ENCODE measurements around the gene PLA2G15. TPM values are rescaled to one million over a fixed set of nuclear protein-coding genes. Genes with fewer than 3 reads are reported as not detected.
"Not testable (repeated sequence)": the region's sequence is repeated elsewhere in the genome, so short reads cannot be mapped to it uniquely, and the experiment has no call there.

The PLA2G15 gene
- total RNA-seq, 1 donor from 2014 or later = 7.2 TPM

DNA sequence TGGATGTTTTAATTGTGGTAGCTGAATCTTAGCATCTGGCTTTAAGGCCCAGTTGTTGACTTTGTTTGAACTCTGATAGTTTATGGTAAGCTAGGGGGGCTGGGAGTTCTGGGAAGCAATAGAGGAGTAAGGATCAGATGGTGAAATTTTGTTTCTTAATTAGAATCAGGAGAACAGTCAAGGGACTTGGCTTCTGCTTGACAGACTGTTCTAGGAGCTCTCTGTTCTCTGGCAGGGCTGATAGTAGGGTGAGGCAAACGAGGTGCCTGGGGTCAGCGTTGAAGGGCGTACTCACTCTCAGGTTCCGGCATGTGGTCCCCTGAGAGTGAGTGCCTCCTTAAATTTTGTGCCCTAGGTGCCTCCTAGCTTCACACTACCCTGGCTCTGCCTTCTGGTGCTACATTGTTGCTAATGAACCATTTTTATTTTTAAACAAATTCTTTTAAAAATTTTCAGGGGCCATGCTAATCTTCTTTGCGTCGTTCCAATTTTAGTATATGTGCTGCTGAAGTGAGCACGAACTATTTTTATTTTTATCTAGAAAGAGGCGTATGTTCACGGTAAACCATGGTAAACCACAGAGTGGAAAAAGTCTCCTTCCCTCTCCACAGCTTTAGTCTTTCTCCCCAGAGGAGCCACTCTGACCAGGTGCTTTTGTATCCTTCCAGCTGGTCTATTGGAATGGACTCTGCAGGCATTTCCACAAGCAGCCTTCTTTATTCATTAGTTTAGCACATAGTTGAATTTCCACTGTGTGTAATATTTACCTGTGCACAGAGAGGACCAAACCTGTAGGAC is 38.8 kb downstream of the PLA2G15 start:
- peak; percentile 72 for DNase-seq
- H3K27ac Mint-ChIP-seq = peak overlapping the region; percentile 85
- no peaks in the 10 kb centered on the region for H3K27me3 Mint-ChIP-seq
- no peaks in the 10 kb centered on the region for H3K9me3 Mint-ChIP-seq
- H3K36me3 Mint-ChIP-seq (ENCODE audit: low read depth) = peaks cover 70% of the 10 kb centered on the region
- intact Hi-C loops (cut with micrococcal nuclease) = loop anchor here (1.0 kb wide), 1 partner anchor 9 kb away; no protein-coding TSS in a partner anchor
- H3K4me3 Mint-ChIP-seq = peak overlapping the region; percentile 80
- peaks cover 73% of the 10 kb centered on the region for H3K4me1 Mint-ChIP-seq

DNA sequence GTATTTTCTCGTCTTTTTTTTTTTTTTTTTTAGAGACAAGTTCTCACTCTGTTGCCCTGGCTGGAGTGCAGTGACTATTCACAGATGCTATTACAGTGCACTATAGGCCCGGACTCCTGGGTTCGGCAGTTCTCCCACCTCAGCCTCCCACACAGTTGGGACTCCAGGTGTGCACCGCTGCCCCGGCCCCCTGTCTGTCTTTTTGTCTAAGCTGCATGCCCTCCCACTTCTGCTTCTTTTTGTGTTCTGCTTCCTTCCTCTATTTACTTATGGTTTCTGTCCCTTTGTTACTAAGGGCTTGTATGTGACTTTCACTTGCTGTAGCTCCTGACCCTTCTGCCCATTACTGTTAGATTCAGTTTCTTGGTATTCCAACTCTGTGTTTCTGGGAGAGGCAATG is 39.7 kb downstream of the PLA2G15 start:
- intact Hi-C loops (cut with micrococcal nuclease) = loop anchor here (1.0 kb wide), 1 partner anchor 10 kb away; no protein-coding TSS in a partner anchor
- H3K9me3 Mint-ChIP-seq = no peaks in the 10 kb centered on the region
- H3K4me1 Mint-ChIP-seq = peaks cover 77% of the 10 kb centered on the region
- peak overlapping the region; percentile 85 for H3K27ac Mint-ChIP-seq
- peak overlapping the region; percentile 80 for H3K4me3 Mint-ChIP-seq
- H3K27me3 Mint-ChIP-seq = no peaks in the 10 kb centered on the region
- DNase-seq = peak; percentile 78
- peaks cover 68% of the 10 kb centered on the region for H3K36me3 Mint-ChIP-seq (ENCODE audit: low read depth)

DNA sequence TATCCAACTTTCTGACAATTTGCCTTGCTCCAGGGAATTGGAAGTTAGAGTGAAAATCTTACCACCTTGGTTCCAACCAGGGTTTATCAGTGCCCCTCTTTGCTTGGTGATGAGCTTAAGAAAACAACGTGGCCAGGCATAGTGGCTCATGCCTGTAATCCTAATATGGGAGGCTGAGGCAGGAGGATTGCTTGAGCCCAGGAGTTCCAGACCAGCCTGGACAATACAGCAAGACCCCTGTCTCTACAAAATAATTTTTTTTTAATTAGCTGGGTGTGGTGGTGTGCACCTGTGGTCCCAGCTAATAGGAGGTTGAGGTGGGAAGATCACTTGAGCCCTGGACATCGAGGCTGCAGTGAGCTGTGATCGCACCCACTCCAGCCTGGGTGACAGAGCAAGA is 40.5 kb downstream of the PLA2G15 start:
- Mint-ChIP-seq H3K27ac (peak overlapping the region; percentile 85), H3K4me3 (peak overlapping the region; percentile 80), H3K9me3 (no peaks in the 10 kb centered on the region), H3K27me3 (no peaks in the 10 kb centered on the region), H3K36me3 (ENCODE audit: low read depth) (peaks cover 71% of the 10 kb centered on the region), H3K4me1 (peaks cover 81% of the 10 kb centered on the region)
- DNase-seq = no peak
- intact Hi-C loops (cut with micrococcal nuclease) = loop anchor here (1.0 kb wide), 1 partner anchor 20 kb away; no protein-coding TSS in a partner anchor

DNA sequence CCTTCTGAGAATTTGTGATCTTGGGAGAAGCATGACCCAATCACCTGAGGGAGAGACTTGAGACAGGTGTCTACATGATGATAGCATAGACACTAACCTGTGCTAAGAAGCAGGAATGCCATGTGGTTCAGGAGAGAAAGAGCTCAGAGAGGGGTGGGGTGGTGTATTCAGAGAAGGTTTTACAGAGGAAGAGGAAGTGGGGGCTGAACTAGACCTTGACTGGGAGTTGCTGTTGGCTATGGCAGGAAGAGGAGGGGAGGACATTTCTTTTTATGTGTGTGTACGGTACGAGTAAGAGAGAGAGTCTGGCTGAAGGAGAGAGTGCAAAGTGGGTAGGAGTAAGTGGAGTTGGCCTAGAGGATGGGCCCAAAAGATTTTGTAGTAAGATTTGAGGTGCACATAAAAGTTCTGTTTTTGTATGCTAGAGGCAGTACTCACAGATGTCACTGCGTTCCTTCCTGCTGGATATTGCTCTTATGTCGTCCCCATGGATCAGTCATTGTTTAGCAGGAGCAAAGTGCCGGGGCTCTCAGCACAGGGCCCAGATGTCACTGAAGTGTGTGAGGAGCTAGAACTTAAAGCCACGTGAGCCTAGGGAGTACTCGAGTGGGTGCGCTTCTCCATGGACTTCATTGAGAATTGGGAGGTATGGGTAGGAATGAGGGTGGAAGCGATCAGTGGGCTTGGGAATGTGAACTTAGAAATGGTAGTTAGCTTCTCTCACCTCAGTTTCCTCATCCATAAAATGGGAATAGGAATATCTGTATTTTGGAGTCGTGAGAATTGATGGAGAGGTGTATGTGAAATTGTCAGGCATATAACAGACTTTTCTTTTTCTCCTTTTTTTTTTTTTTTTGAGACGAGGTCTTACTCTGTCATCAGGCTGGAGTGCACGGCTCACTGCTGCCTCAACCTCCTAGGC is 41.2 kb downstream of the PLA2G15 start:
- peaks cover 72% of the 10 kb centered on the region for H3K36me3 Mint-ChIP-seq (ENCODE audit: low read depth)
- peak overlapping the region; percentile 80 for H3K4me3 Mint-ChIP-seq
- no peaks in the 10 kb centered on the region for H3K9me3 Mint-ChIP-seq
- intact Hi-C loops (cut with micrococcal nuclease) = loop anchor here (1.0 kb wide), 1 partner anchor 21 kb away; no protein-coding TSS in a partner anchor
- no peaks in the 10 kb centered on the region for H3K27me3 Mint-ChIP-seq
- H3K27ac Mint-ChIP-seq = peak overlapping the region; percentile 85
- H3K4me1 Mint-ChIP-seq = peaks cover 81% of the 10 kb centered on the region
- peak; percentile 85 for DNase-seq

DNA sequence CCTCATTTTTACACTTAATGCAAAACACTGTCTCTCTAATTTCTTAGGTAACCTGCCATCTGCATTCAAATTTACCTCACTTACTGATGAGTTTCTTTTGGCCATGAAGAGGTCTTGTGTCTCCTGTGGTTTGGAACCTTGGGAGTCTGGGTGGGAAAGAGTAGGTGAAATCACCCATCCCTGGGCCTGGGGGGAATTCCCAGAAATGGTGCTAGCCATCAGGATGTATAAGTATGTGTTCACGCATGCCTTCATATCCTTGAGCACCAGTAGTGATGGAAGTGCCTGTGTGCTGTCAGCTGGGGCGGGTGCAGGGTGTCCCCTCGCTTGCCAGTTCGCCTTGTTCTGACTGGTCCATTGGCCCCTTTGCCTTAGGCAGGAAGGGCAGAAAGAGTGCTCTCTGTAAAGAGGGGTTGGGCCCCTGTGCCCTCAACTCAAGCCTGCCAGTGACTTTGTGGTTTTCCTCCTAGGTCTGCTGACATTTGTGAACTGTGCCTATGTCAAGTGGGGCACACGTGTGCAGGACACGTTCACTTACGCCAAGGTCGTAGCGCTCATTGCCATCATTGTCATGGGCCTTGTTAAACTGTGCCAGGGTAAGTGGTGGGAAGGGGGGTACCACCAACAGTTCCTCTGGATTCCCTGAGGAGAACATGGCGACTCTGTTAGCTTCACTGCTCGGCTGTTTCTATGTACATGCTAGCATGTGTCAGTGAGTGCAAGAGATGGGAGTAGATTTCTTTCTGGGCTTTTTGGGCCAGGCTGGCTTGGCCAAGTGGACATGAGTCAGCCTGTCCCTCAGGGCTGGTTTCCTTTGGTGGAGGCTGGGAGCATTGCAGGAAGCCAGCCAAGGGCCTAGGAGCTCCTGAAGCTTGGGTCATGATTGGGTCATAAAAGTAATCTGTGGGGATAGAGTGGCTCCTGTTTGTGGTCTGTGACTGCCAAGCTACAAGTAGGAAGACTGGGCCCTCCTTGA is 42.4 kb downstream of the PLA2G15 start:
- no peaks in the 10 kb centered on the region for H3K27me3 Mint-ChIP-seq
- peaks cover 79% of the 10 kb centered on the region for H3K4me1 Mint-ChIP-seq
- no peaks in the 10 kb centered on the region for H3K9me3 Mint-ChIP-seq
- DNase-seq = peak; percentile 75
- H3K27ac Mint-ChIP-seq = peak overlapping the region; percentile 86
- H3K4me3 Mint-ChIP-seq = peak overlapping the region; percentile 67
- intact Hi-C loops (cut with micrococcal nuclease) = loop anchor here (2.0 kb wide), 2 partner anchors 15 to 23 kb away; partner anchors contain the start of genes PRMT7 and SLC7A6OS
- H3K36me3 Mint-ChIP-seq (ENCODE audit: low read depth) = peaks cover 70% of the 10 kb centered on the region

DNA sequence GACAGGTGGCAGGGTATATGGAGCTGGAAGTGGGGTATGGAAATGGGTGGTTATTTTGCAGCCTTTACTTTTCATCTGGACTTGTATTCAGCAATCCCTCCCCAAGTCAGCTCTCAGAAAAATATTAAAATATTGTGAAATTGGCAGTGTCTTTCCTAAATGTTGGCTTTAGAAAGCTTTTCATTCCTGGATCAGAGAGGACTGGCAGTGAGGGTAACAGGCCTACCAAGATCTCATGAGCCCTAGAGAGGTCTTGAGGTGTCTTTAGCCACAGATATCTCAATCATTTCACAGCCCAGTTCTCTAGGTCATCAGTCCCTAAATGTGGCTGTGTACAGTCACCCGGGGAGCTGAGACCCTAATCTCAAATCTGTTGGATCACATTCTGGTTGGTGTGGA is 43.1 kb downstream of the PLA2G15 start:
- Mint-ChIP-seq H3K4me1 (peaks cover 78% of the 10 kb centered on the region), H3K27me3 (no peaks in the 10 kb centered on the region), H3K27ac (peak overlapping the region; percentile 86), H3K36me3 (ENCODE audit: low read depth) (peaks cover 70% of the 10 kb centered on the region), H3K4me3 (peak overlapping the region; percentile 67), H3K9me3 (no peaks in the 10 kb centered on the region)
- DNase-seq = no peak
- intact Hi-C loops (cut with micrococcal nuclease) = loop anchor here (2.0 kb wide), 2 partner anchors 15 to 23 kb away; partner anchors contain the start of genes PRMT7 and SLC7A6OS

DNA sequence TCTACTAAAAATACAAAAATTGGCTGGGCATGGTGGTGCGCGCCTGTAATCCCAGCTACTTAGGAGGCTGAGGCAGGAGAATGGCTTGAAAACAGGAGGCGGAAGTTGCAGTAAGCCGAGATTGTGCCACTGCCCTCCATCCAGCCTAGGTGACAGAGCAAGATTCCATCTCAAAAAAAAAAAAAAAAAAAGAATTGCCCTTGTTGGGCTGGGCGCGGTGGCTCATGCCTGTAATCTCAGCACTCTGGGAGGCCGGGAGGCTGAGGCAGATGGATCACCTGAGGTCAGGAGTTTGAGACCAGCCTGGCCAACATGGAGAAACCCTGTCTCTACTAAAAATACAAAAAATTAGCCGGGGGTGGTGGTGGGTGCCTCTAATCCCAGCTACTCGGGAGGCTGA is 43.6 kb downstream of the PLA2G15 start:
- intact Hi-C loops (cut with micrococcal nuclease) = loop anchor here (2.0 kb wide), 2 partner anchors 16 to 22 kb away; partner anchors contain the start of genes PRMT7 and SLC7A6OS
- not testable (repeated sequence) for H3K4me3 Mint-ChIP-seq, H3K9me3 Mint-ChIP-seq, DNase-seq, H3K27me3 Mint-ChIP-seq
- peaks cover 77% of the 10 kb centered on the region for H3K4me1 Mint-ChIP-seq
- peak overlapping the region; percentile 94 for H3K27ac Mint-ChIP-seq
- H3K36me3 Mint-ChIP-seq (ENCODE audit: low read depth) = peaks cover 69% of the 10 kb centered on the region

DNA sequence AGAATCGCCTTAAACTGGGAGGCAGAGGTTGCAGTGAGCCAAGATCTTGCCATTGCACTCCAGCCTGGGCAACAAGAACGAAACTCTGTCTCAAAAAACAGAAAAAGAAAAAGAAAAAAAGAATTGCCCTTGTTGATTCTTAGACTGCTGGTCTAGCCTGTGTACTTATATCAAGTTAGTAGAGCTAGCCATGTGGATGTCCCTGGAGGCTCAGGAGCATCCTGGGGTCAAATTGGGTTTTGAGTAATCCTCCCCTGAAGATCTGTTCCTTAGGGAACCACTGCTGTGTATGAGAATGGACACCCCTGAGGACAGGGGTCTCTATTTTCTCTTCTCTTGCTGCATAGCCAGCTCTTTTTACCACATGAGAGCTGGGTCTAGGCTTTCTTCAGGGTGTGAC is 44.0 kb downstream of the PLA2G15 start:
- Mint-ChIP-seq H3K27me3 (no peaks in the 10 kb centered on the region), H3K27ac (peak overlapping the region; percentile 94), H3K9me3 (no peaks in the 10 kb centered on the region), H3K4me3 (peak overlapping the region; percentile 72), H3K36me3 (ENCODE audit: low read depth) (peaks cover 71% of the 10 kb centered on the region), H3K4me1 (peaks cover 75% of the 10 kb centered on the region)
- intact Hi-C loops (cut with micrococcal nuclease) = loop anchor here (2.0 kb wide), 2 partner anchors 16 to 22 kb away; partner anchors contain the start of genes PRMT7 and SLC7A6OS
- no peak for DNase-seq

DNA sequence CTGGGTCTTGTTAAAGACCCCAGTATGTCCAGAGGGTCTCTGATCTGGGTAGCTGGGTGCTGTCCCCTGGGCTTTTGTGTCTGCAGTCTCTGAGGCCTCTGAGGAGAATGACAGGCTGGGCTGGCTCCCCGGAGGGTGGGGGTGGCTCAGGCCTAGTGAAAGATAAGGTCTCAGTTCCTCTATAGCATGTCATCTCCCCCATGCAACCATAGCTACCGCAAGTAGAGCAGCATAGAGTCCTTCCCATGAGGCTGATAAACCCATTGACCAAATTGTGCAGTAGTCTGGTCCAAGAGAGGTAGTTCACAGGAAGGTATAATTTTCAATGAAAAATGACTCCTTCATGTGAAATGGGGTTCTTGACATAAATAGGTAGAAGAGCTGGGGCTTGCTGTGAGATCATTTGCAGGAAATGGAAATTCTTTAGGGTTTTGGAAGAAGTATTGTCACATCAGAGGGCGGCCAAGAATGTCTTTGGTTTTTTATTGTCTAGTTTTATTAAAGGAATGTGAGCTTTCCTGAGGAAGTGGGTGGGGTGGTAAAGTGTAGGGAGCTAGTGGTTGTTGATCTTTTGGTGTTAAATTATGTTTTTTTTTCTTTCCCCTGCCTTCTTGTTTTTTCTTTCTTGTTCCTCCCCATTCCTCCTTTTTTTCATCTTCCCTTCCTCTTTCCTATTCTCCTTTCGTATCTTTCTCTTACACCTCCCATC is 44.6 kb downstream of the PLA2G15 start:
- H3K27ac Mint-ChIP-seq = peak overlapping the region; percentile 94
- peaks cover 72% of the 10 kb centered on the region for H3K4me1 Mint-ChIP-seq
- intact Hi-C loops (cut with micrococcal nuclease) = loop anchor here (2.0 kb wide), 2 partner anchors 17 to 21 kb away; partner anchors contain the start of genes PRMT7 and SLC7A6OS
- no peaks in the 10 kb centered on the region for H3K27me3 Mint-ChIP-seq
- no peaks in the 10 kb centered on the region for H3K9me3 Mint-ChIP-seq
- H3K4me3 Mint-ChIP-seq = peak overlapping the region; percentile 72
- H3K36me3 Mint-ChIP-seq (ENCODE audit: low read depth) = peaks cover 76% of the 10 kb centered on the region
- peak; percentile 86 for DNase-seq

DNA sequence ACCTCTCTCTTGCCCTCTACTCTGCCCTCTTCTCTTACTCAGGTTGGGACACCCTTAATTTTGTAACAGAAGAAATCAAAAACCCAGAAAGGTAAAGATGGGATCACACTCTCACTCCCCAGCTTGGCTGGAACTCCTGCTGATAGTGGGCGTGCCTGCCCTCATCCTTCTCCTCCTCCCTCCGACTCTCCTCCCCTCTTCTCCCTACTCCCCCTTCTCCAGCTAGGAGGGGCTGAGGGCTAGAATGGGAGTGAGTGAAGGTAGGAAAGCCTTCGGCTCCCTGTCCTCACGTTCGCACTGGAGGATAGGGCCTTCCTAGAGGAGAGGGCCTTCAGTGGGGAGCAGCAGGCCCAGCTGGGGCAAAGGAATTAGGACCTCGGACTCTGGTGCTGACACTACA is 45.3 kb downstream of the PLA2G15 start:
- H3K27ac Mint-ChIP-seq = peak overlapping the region; percentile 94
- peak overlapping the region; percentile 72 for H3K4me3 Mint-ChIP-seq
- no peak for DNase-seq
- H3K27me3 Mint-ChIP-seq = no peaks in the 10 kb centered on the region
- H3K4me1 Mint-ChIP-seq = peaks cover 66% of the 10 kb centered on the region
- H3K36me3 Mint-ChIP-seq (ENCODE audit: low read depth) = peaks cover 72% of the 10 kb centered on the region
- intact Hi-C loops (cut with micrococcal nuclease) = no loop called here
- no peaks in the 10 kb centered on the region for H3K9me3 Mint-ChIP-seq

DNA sequence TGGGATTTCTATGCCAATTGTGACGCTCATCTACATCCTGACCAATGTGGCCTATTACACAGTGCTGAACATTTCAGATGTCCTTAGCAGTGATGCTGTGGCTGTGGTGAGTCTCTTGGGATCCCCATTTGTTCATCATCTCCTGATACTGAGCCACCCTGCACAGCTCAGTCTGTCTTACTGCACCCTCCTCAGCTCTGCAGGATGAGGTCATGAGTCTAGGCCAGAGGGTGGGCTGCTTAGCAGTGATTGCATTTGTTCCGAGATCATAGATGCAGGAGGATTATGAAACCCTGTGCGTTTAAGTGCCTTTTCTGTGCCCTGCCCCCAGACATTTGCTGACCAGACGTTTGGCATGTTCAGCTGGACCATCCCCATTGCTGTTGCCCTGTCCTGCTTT is 46.1 kb downstream of the PLA2G15 start:
- H3K36me3 Mint-ChIP-seq (ENCODE audit: low read depth) = peaks cover 73% of the 10 kb centered on the region
- H3K27ac Mint-ChIP-seq = peak overlapping the region; percentile 76
- H3K4me3 Mint-ChIP-seq = peak overlapping the region; percentile 25
- DNase-seq = no peak
- no peaks in the 10 kb centered on the region for H3K9me3 Mint-ChIP-seq
- H3K4me1 Mint-ChIP-seq = peaks cover 66% of the 10 kb centered on the region
- intact Hi-C loops (cut with micrococcal nuclease) = no loop called here
- no peaks in the 10 kb centered on the region for H3K27me3 Mint-ChIP-seq

DNA sequence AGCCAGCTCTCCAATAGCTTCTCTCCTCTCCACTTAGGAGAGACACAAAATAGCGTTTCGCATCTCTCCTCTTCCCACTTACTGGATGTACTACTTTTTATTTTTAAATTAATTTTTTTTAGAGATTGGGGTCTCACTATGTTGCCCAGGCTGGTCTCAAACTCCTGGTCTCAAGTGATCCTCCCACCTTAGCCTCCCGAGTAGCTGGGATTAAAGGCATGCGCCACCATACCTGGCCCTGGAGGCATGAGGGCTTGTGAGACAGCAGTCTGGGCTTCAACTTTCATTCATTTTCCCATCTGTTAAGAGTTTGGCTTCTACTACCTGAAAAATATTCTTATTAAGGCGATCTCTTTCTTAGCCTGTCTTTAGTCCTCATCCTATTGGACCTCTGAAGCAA is 47.3 kb downstream of the PLA2G15 start:
- DNase-seq = no peak
- Mint-ChIP-seq H3K27ac (peak overlapping the region; percentile 76), H3K27me3 (no peaks in the 10 kb centered on the region), H3K9me3 (no peaks in the 10 kb centered on the region), H3K4me1 (peaks cover 58% of the 10 kb centered on the region), H3K36me3 (ENCODE audit: low read depth) (peaks cover 73% of the 10 kb centered on the region), H3K4me3 (peak overlapping the region; percentile 24)
- intact Hi-C loops (cut with micrococcal nuclease) = no loop called here

All from activated CD4-positive, alpha-beta T cell treated with anti-CD3 and anti-CD28 coated beads, Interleukin-2, amount 10 ng/mL, durations not matched to agents 24 days and 14 days (primary cell).